Duodenal mucosa (tissue), 2 donors: Measurements from ENCODE around the gene PLXNA3.

Source experiments
- H3K27ac ChIP-seq: one replicate; pipeline ENCODE4 v1.7.0; 2013; ENCODE audit warnings: low read depth, low read length
- H3K27me3 ChIP-seq, 2 donors: one replicate each; pipeline ENCODE4 v1.7.0; 2013; ENCODE audit warnings: low read length in 2 of 2, control low read depth in 1 of 2; ENCODE audit not compliant: insufficient read depth in 2 of 2, control insufficient read depth in 1 of 2
- H3K36me3 ChIP-seq, 2 donors: one replicate each; pipeline ENCODE4 v1.7.0; 2013; ENCODE audit warnings: low read length in 2 of 2, control low read depth in 1 of 2; ENCODE audit not compliant: insufficient read depth in 2 of 2, control insufficient read depth in 1 of 2
- H3K4me1 ChIP-seq, 2 donors: one replicate each; pipeline ENCODE4 v1.7.0; 2013; ENCODE audit warnings: low read length in 2 of 2, control low read depth in 1 of 2; ENCODE audit not compliant: insufficient read depth in 2 of 2, control insufficient read depth in 1 of 2
- H3K4me3 ChIP-seq, 2 donors: one replicate each; pipeline ENCODE4 v1.7.0; 2013; ENCODE audit warnings: low read length in 2 of 2, low read depth in 1 of 2
- H3K9ac ChIP-seq, 2 donors: one replicate each; pipeline ENCODE4 v1.7.0; 2013; ENCODE audit warnings: low read length in 2 of 2, low read depth in 1 of 2
- H3K9me3 ChIP-seq, 2 donors: one replicate each; pipeline ENCODE4 v1.7.0; 2013; ENCODE audit warnings: low read length in 2 of 2, control low read depth in 1 of 2; ENCODE audit not compliant: control insufficient read depth in 1 of 2

The PLXNA3 gene

GRCh38 chrX:154526901-154527675 lies 69.0 kb downstream of the PLXNA3 start:
- Histone ChIP-seq H3K9me3 (no peaks in the 10 kb centered on the region), H3K9ac (peak overlapping the region; percentile 60 to 63), H3K27me3 (no peaks in the 10 kb centered on the region), H3K36me3 (no peaks in the 10 kb centered on the region), H3K4me3 (peak overlapping the region; percentile 55 to 62), H3K27ac (peak overlapping the region; percentile 51), H3K4me1 (peaks cover 3 to 8% of the 10 kb centered on the region in 2 donors)
